Type B pancreatic cell (in vitro differentiated cells): ENCODE measurements around the gene CCL2. TPM values are rescaled to one million over a fixed set of nuclear protein-coding genes. Genes with fewer than 3 reads are reported as not detected.
"Not testable (repeated sequence)": the region's sequence is repeated elsewhere in the genome, so short reads cannot be mapped to it uniquely, and the experiment has no call there.

Experiments
- DNase-seq: peaks from one replicate; pipeline ENCODE4 v3.0.0; 2021; ENCODE audit warnings: mixed read lengths; ENCODE audit not compliant: unreplicated experiment; ENCODE audit errors: extremely low spot score
- H3K27ac Mint-ChIP-seq: 2 replicates; pipeline ENCODE4 v1.8.0; 2021; ENCODE audit warnings: mild to moderate bottlenecking, mixed read lengths
- H3K27me3 Mint-ChIP-seq: 2 replicates; pipeline ENCODE4 v1.8.0; 2021; ENCODE audit warnings: mixed read lengths
- H3K36me3 Mint-ChIP-seq: 2 replicates; pipeline ENCODE4 v1.8.0; 2021; ENCODE audit warnings: mixed read lengths
- H3K4me1 Mint-ChIP-seq: one replicate; pipeline ENCODE4 v1.8.0; 2021; ENCODE audit warnings: mixed read lengths; ENCODE audit not compliant: unreplicated experiment
- H3K4me3 Mint-ChIP-seq: 2 replicates; pipeline ENCODE4 v1.8.0; 2021; ENCODE audit warnings: mild to moderate bottlenecking, mixed read lengths
- H3K9me3 Mint-ChIP-seq: 2 replicates; pipeline ENCODE4 v1.8.0; 2021; ENCODE audit warnings: mixed read lengths
- CTCF ChIP-seq: fragments of 200-600 bp; sonication (generic); conservative IDR thresholded peaks from 2 replicates; pipeline ENCODE4 v1.5.0; 2021; ENCODE audit warnings: antibody characterized with exemption, mild to moderate bottlenecking
- total RNA-seq: library from RNA; stranded (reverse); gene quantifications from 2 replicates; pipeline ENCODE4 v1.2.1, GENCODE V29; 2021; ENCODE audit warnings: low replicate concordance

The CCL2 gene
- total RNA-seq, 1 donor from 2014 or later: 20.0 TPM

GRCh38 chr17:34225046-34225445 lies 30.0 kb upstream of the CCL2 start:
- Mint-ChIP-seq H3K4me1 (peaks cover 9% of the 10 kb centered on the region), H3K27me3 (peaks cover 22% of the 10 kb centered on the region), H3K27ac (no peak overlapping the region), H3K9me3 (no peaks in the 10 kb centered on the region), H3K36me3 (no peaks in the 10 kb centered on the region), H3K4me3 (no peak overlapping the region)
- no peak for DNase-seq
- TF ChIP-seq CTCF: no peak

GRCh38 chr17:34226011-34226743 lies 28.9 kb upstream of the CCL2 start:
- TF ChIP-seq CTCF: no peak
- H3K27ac Mint-ChIP-seq: no peak overlapping the region
- H3K9me3 Mint-ChIP-seq: peaks cover 2% of the 10 kb centered on the region

GRCh38 chr17:34226744-34227034 lies 28.4 kb upstream of the CCL2 start:
- no peak for TF ChIP-seq CTCF
- no peaks in the 10 kb centered on the region for H3K36me3 Mint-ChIP-seq

More at GRCh38 chr17:34226011-34226743, 28.9 kb upstream of the CCL2 start:
- peaks cover 19% of the 10 kb centered on the region for H3K27me3 Mint-ChIP-seq
- no peak for DNase-seq
- H3K36me3 Mint-ChIP-seq: no peaks in the 10 kb centered on the region
- no peak overlapping the region for H3K4me3 Mint-ChIP-seq
- peaks cover 9% of the 10 kb centered on the region for H3K4me1 Mint-ChIP-seq

GRCh38 chr17:34227293-34227692 lies 27.8 kb upstream of the CCL2 start:
- not testable (repeated sequence) for H3K9me3 Mint-ChIP-seq, H3K27ac Mint-ChIP-seq, H3K4me1 Mint-ChIP-seq

More at GRCh38 chr17:34226744-34227034, 28.4 kb upstream of the CCL2 start:
- H3K4me3 Mint-ChIP-seq: no peak overlapping the region
- H3K4me1 Mint-ChIP-seq: peaks cover 9% of the 10 kb centered on the region
- H3K9me3 Mint-ChIP-seq: peaks cover 4% of the 10 kb centered on the region
- H3K27ac Mint-ChIP-seq: no peak overlapping the region
- DNase-seq: no peak
- peaks cover 18% of the 10 kb centered on the region for H3K27me3 Mint-ChIP-seq

GRCh38 chr17:34227707-34228106 lies 27.4 kb upstream of the CCL2 start:
- peaks cover 13% of the 10 kb centered on the region for H3K27me3 Mint-ChIP-seq
- TF ChIP-seq CTCF: no peak
- peaks cover 9% of the 10 kb centered on the region for H3K4me1 Mint-ChIP-seq
- H3K9me3 Mint-ChIP-seq: peaks cover 4% of the 10 kb centered on the region
- no peak overlapping the region for H3K27ac Mint-ChIP-seq
- H3K36me3 Mint-ChIP-seq: no peaks in the 10 kb centered on the region
- no peak overlapping the region for H3K4me3 Mint-ChIP-seq
- no peak for DNase-seq

More at GRCh38 chr17:34227293-34227692, 27.8 kb upstream of the CCL2 start:
- H3K36me3 Mint-ChIP-seq, H3K4me3 Mint-ChIP-seq, DNase-seq: not testable (repeated sequence)
- peaks cover 13% of the 10 kb centered on the region for H3K27me3 Mint-ChIP-seq

- Mint-ChIP-seq H3K9me3 (peaks cover 4% of the 10 kb centered on the region), H3K36me3 (no peaks in the 10 kb centered on the region), H3K4me3 (no peak overlapping the region), H3K27ac (no peak overlapping the region), H3K4me1 (peaks cover 14% of the 10 kb centered on the region), H3K27me3 (peaks cover 17% of the 10 kb centered on the region)
- TF ChIP-seq CTCF: no peak
- no peak for DNase-seq
Observed at GRCh38 chr17:34228781-34229180, 26.3 kb upstream of the CCL2 start.
